GM12878 (cell line): Measurements from ENCODE around the gene PSMB5. TPM values are rescaled to one million over a fixed set of nuclear protein-coding genes. Genes with fewer than 3 reads are reported as not detected.

ENCODE experiments used
- BRCA1 ChIP-seq: IDR thresholded peaks from 2 replicates; pipeline ENCODE4 v1.6.1; 2011; ENCODE audit warnings: low read depth, low read length, improper control_type of control experiment
- CBX3 ChIP-seq: fragments of 200-600 bp; sonication (generic); IDR thresholded peaks from 2 replicates; pipeline ENCODE4 v1.6.1; 2016; ENCODE audit warnings: low read depth, borderline replicate concordance
- CHD4 ChIP-seq: fragments of 200-600 bp; sonication (generic); IDR thresholded peaks from 2 replicates; pipeline ENCODE4 v1.6.1; 2016; ENCODE audit warnings: mild to moderate bottlenecking
- CREM ChIP-seq: IDR thresholded peaks from 2 replicates; pipeline ENCODE4 v1.6.1; 2014; ENCODE audit warnings: antibody characterized with exemption, low read depth
- CUX1 ChIP-seq: IDR thresholded peaks from 2 replicates; pipeline ENCODE4 v1.6.1; 2012; ENCODE audit warnings: improper control_type of control experiment, low read depth, low read length; ENCODE audit not compliant: insufficient replicate concordance
- E2F4 ChIP-seq: IDR thresholded peaks from 2 replicates; pipeline ENCODE4 v1.6.1; 2012; ENCODE audit warnings: low read depth, low read length, improper control_type of control experiment
- EZH2 ChIP-seq: IDR thresholded peaks from 2 replicates; pipeline ENCODE4 v1.6.1; 2012; ENCODE audit warnings: low read depth, mild to moderate bottlenecking, control low read depth, inconsistent platforms, low read length, borderline replicate concordance; ENCODE audit not compliant: control insufficient read depth
- FOS ChIP-seq: IDR thresholded peaks from 3 replicates; pipeline ENCODE4 v1.6.1; 2011; ENCODE audit warnings: borderline replicate concordance; ENCODE audit not compliant: insufficient read length; ENCODE audit errors: extremely low read depth
- MEF2A ChIP-seq: IDR thresholded peaks from 2 replicates; pipeline ENCODE4 v1.6.1; 2011; ENCODE audit warnings: low read depth, mild to moderate bottlenecking, low read length, moderate library complexity; ENCODE audit not compliant: insufficient read depth
- MLLT1 ChIP-seq: fragments of 450-650 bp; IDR thresholded peaks from 2 replicates; pipeline ENCODE4 v1.6.1; 2016; ENCODE audit warnings: mild to moderate bottlenecking
- MTA2 ChIP-seq: fragments of 450-650 bp; IDR thresholded peaks from 2 replicates; pipeline ENCODE4 v1.6.1; 2016; ENCODE audit warnings: low read depth, mild to moderate bottlenecking, moderate library complexity
- NFYA ChIP-seq: IDR thresholded peaks from 2 replicates; pipeline ENCODE4 v1.6.1; 2011; ENCODE audit warnings: low read depth, mild to moderate bottlenecking, low read length, improper control_type of control experiment, borderline replicate concordance
- NFYB ChIP-seq: IDR thresholded peaks from 2 replicates; pipeline ENCODE4 v1.6.1; 2011; ENCODE audit warnings: low read depth, mild to moderate bottlenecking, low read length, improper control_type of control experiment, moderate library complexity; ENCODE audit not compliant: insufficient read depth
- RAD51 ChIP-seq: fragments of 450-650 bp; IDR thresholded peaks from 2 replicates; pipeline ENCODE4 v1.6.1; 2016; ENCODE audit warnings: moderate library complexity, mild to moderate bottlenecking, inconsistent platforms
- RELB ChIP-seq: fragments of 450-650 bp; IDR thresholded peaks from 2 replicates; pipeline ENCODE4 v1.6.1; 2017; ENCODE audit warnings: low read depth, mild to moderate bottlenecking, moderate library complexity
- SIX5 ChIP-seq: IDR thresholded peaks from 2 replicates; pipeline ENCODE4 v1.6.1; 2011; ENCODE audit warnings: mild to moderate bottlenecking, low read depth, low read length, moderate library complexity; ENCODE audit not compliant: severe bottlenecking
- SUZ12 ChIP-seq: fragments of 200-600 bp; sonication (generic); IDR thresholded peaks from one replicate; pipeline ENCODE4 v1.6.1; 2018; ENCODE audit warnings: antibody characterized with exemption, mild to moderate bottlenecking; ENCODE audit not compliant: unreplicated experiment
- TCF3 ChIP-seq: IDR thresholded peaks from 2 replicates; pipeline ENCODE4 v1.6.1; 2012; ENCODE audit warnings: low read depth, mild to moderate bottlenecking, low read length, borderline replicate concordance; ENCODE audit not compliant: insufficient read depth
- ZBED1 ChIP-seq: IDR thresholded peaks from 2 replicates; pipeline ENCODE4 v1.6.1; 2016; ENCODE audit warnings: borderline replicate concordance
- ZNF207 ChIP-seq: fragments of 450-650 bp; IDR thresholded peaks from 2 replicates; pipeline ENCODE4 v1.6.1; 2014; ENCODE audit warnings: antibody characterized with exemption, mild to moderate bottlenecking, borderline replicate concordance
- polyA plus RNA-seq, 11 experiments: library from polyadenylated mRNA; depleted of rRNA in 4 of 11; unstranded in 6 of 11; stranded (reverse) in 5 of 11; fragments of >200 nt; fragmentation: Nextera tagmentation in 4 of 11; fragmentation: Illumina TruSeq in 1 of 11; extraction: Ambion mirVana in 4 of 11; extraction: Trizol in 1 of 11; gene quantifications; 1 replicate in 1 of 11; 2 replicates in 10 of 11; pipeline versions ENCODE4 v1.2.1 to v1.2.3, GENCODE V29; 2011 to 2016; ENCODE audit warnings: inconsistent platforms in 2 of 11, missing spikeins in 2 of 11, low read depth in 1 of 11
- total RNA-seq, 4 experiments: library from RNA; depleted of rRNA in 3 of 4; stranded (reverse); fragments of >200 nt in 3 of 4; fragmentation: Illumina TruSeq in 1 of 4; extraction: Trizol in 1 of 4; gene quantifications; 2 replicates each; pipeline versions ENCODE4 v1.2.1 to v1.2.3, GENCODE V29; 2013 to 2021

Gene PSMB5
- total and polyA plus RNA-seq, 10 of the 15 experiments (the other 5 are each of a cell fraction or from before 2014, with no cell fraction given) = 84.5 to 802 (median 144) TPM

- no peak for TF ChIP-seq E2F4
- TF ChIP-seq TCF3 = no peak
- TF ChIP-seq ZBED1 = no peak
- TF ChIP-seq FOS = no peak
- TF ChIP-seq EZH2 = no peak
- TF ChIP-seq NFYB = no peak
- TF ChIP-seq SUZ12 = no peak
- TF ChIP-seq CHD4 = no peak
- TF ChIP-seq MEF2A = no peak
- TF ChIP-seq SIX5 = no peak
- TF ChIP-seq MLLT1 = peak; percentile 34; the same call in 1 of the 2 replicates
- TF ChIP-seq CBX3 = no peak
- no peak for TF ChIP-seq RAD51
- peak; percentile 43 for TF ChIP-seq RELB
- TF ChIP-seq BRCA1 = no peak
- TF ChIP-seq ZNF207 = no peak
- TF ChIP-seq NFYA = no peak
- 0 out of 2 replicates have a peak, but pooled peaks have one; percentile 11 for TF ChIP-seq CREM
- no peak for TF ChIP-seq CUX1
- TF ChIP-seq MTA2 = no peak
Observed at GRCh38 chr14:23057757-23058653, 23.3 kb upstream of the PSMB5 start (continued).
